ENCODE measurements around the gene MAP3K20. TPM values are rescaled to one million over a fixed set of nuclear protein-coding genes. Genes with fewer than 3 reads are reported as not detected.
A peak's percentile ranks its signal among the peaks of the same experiment; 100 is the strongest.

Gene MAP3K20
- total and polyA plus RNA-seq, 10 of the 15 experiments (the other 5 are each of a cell fraction or from before 2014, with no cell fraction given), result 0.04 to 5.6 (median 2.3) TPM

DNA sequence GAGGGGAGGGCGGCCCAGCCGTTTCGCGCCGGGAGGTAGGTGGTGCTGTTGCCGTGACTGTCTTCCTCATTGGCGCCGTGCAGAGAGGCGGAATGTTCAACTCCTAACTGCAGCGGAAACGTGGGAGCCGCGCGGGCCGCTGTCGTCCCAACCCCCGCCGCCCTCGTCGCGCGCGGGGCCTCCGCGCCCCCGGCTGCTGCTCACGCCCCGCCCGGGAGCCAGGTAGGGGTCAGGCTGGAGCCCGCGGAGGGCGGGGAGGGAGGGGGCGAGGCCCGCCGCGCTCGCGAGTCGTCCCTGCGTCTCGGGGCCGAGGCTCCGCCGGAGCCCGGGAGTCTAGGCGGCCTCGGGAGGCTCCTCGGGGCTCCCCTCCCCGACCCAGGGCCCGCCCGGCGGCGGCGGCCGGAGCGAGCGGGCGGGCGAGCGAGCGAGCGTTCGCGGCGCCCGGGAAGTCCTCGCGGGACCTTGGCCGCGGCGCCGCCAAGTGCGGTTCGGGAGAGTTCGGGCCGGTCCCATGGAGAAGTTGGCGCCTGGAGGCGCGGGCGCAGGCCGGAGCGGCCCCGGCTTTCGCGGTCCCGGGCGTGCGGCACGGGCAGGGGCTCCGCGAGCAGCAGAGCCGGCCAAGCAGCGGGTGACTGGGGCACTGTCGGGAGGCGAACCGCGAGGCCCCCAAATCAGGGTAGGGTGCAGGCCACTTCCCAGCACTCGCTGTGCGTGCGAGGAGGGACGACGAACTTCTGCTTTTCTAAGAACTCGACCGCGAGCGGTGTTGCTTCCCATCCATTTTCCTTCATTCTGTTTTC is at the start of gene MAP3K20 (continued):
- TF ChIP-seq, protein P1, sequence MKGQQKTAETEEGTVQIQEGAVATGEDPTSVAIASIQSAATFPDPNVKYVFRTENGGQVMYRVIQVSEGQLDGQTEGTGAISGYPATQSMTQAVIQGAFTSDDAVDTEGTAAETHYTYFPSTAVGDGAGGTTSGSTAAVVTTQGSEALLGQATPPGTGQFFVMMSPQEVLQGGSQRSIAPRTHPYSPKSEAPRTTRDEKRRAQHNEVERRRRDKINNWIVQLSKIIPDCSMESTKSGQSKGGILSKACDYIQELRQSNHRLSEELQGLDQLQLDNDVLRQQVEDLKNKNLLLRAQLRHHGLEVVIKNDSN (IDR thresholded peaks at IDR 0.05; ENCODE audit: borderline replicate concordance, extremely low read length, insufficient read depth, low read depth, low read length), result no peak
- TF ChIP-seq ASH2L (IDR thresholded peaks at IDR 0.05; ENCODE audit: borderline replicate concordance, low read depth) (peak; percentile 45; the same call in 1 of the 2 replicates), IKZF2 (IDR thresholded peaks at IDR 0.05) (no peak), RAD21 (IDR thresholded peaks at IDR 0.05; ENCODE audit: insufficient read depth, low read depth, low read length) (peak; percentile 41), HDGF (IDR thresholded peaks at IDR 0.05) (no peak), TCF12 (IDR thresholded peaks at IDR 0.05; ENCODE audit: low read depth, low read length) (no peak), KDM1A (IDR thresholded peaks at IDR 0.05; ENCODE audit: borderline replicate concordance) (no peak)
- TF ChIP-seq, protein P2, sequence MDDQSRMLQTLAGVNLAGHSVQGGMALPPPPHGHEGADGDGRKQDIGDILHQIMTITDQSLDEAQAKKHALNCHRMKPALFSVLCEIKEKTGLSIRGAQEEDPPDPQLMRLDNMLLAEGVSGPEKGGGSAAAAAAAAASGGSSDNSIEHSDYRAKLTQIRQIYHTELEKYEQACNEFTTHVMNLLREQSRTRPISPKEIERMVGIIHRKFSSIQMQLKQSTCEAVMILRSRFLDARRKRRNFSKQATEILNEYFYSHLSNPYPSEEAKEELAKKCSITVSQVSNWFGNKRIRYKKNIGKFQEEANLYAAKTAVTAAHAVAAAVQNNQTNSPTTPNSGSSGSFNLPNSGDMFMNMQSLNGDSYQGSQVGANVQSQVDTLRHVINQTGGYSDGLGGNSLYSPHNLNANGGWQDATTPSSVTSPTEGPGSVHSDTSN (IDR thresholded peaks at IDR 0.05; ENCODE audit: insufficient replicate concordance, low read depth, low read length), result no peak

DNA sequence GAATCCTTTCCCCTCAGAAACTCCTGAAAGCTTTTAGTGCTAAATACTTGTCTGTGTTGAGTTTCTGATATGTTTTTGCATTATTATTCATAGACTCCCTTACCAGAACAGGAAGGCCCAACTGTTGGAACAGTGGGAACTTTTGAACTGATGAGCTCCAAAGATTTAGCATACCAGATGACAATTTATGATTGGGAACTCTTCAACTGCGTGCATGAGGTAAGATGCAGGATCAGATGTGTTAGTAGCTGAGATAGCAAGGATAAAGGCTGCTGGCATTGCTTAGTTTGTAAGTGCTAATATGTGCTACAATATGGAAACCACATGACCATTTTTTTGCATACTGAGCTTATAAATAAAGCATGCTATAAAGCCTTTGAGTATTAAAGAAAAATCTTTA is 49.2 kb upstream of the MAP3K20 start:
- Histone ChIP-seq H3K36me3 (ENCODE audit: control insufficient read depth in 2 of 2, insufficient read depth in 2 of 2, low read length in 1 of 2) (no peaks in the 10 kb centered on the region), H2AFZ (ENCODE audit: control insufficient read depth, low read depth, low read length) (no peak overlapping the region), H3K4me1 (ENCODE audit: control insufficient read depth, insufficient read depth, low read length) (no peaks in the 10 kb centered on the region), H3K4me3 (no peak overlapping the region), H3K9me3 (replicated peaks; ENCODE audit: control insufficient read depth, insufficient read depth, low read length) (no peaks in the 10 kb centered on the region), H3K27me3 (replicated peaks in 1 of 2; ENCODE audit: control insufficient read depth in 2 of 2, insufficient read depth in 2 of 2, low read length in 1 of 2) (peaks cover 0 to 2% of the 10 kb centered on the region in 2 experiments; a peak in 2 of 4 replicates), H3K4me2 (ENCODE audit: control insufficient read depth, insufficient read depth) (no peak overlapping the region), H3K79me2 (ENCODE audit: control insufficient read depth, insufficient read depth, low read length) (no peaks in the 10 kb centered on the region), H3K9ac (ENCODE audit: control insufficient read depth, insufficient read depth, low read length) (no peak overlapping the region), H4K20me1 (ENCODE audit: control insufficient read depth, insufficient read depth) (no peaks in the 10 kb centered on the region), H3K27ac (ENCODE audit: control insufficient read depth, insufficient read depth) (no peak overlapping the region)
- ChIA-PET SMC1A (ENCODE audit: uncharacterized antibody, unreplicated experiment) (interaction anchor here (0.7 to 5.9 kb wide), 8 partner anchors 23 to 542 kb away, joined by 3 to 62 read pairs (median 4); no protein-coding TSS in a partner anchor), POLR2A (no interaction called here), RAD21 (ENCODE audit: unreplicated experiment) (interaction anchor here (0.7 to 3.9 kb wide), 7 partner anchors 155 to 1315 kb away, joined by 3 to 42 read pairs (median 5); no protein-coding TSS in a partner anchor), CTCF (interaction anchor here (0.6 to 6.9 kb wide), 27 partner anchors 11 to 1315 kb away, joined by 3 to 132 read pairs (median 5); no protein-coding TSS in a partner anchor)
- no peak for ATAC-seq
- FAIRE-seq, result no peak
- in situ Hi-C loops (cut with MboI), result loop anchor here (5.0 kb wide), 1 partner anchor 186 kb away; no protein-coding TSS in a partner anchor
- BruUV-seq (replicated peaks), result no TSS peak
- 30% methylated on average over 1 of the region's 1 CpG for WGBS (ENCODE audit: insufficient coverage, insufficient replicate concordance, low lambda C conversion rate, missing lambda C conversion rate)
- DNase-seq (ENCODE audit: low read depth, low spot score), result no peak
- intact Hi-C loops (cut with micrococcal nuclease; ENCODE audit: unreplicated experiment), result loop anchor here (5.0 to 10.0 kb wide), 2 partner anchors 368 to 1316 kb away; no protein-coding TSS in a partner anchor
- TF ChIP-seq SIX5 (IDR thresholded peaks at IDR 0.05; ENCODE audit: low read depth, low read length, severe bottlenecking) (no peak), SP1 (IDR thresholded peaks at IDR 0.05; ENCODE audit: low read depth, low read length) (no peak), RAD51 (IDR thresholded peaks at IDR 0.05) (no peak), ZNF622 (IDR thresholded peaks at IDR 0.05) (no peak), ZNF217 (IDR thresholded peaks at IDR 0.05) (no peak), ZNF24 (IDR thresholded peaks at IDR 0.05) (no peak), ZSCAN29 (IDR thresholded peaks at IDR 0.05) (no peak), IKZF2 (IDR thresholded peaks at IDR 0.05) (no peak), RBBP5 (conservative IDR thresholded peaks at IDR 0.05) (no peak)
- TF ChIP-seq, protein P3, sequence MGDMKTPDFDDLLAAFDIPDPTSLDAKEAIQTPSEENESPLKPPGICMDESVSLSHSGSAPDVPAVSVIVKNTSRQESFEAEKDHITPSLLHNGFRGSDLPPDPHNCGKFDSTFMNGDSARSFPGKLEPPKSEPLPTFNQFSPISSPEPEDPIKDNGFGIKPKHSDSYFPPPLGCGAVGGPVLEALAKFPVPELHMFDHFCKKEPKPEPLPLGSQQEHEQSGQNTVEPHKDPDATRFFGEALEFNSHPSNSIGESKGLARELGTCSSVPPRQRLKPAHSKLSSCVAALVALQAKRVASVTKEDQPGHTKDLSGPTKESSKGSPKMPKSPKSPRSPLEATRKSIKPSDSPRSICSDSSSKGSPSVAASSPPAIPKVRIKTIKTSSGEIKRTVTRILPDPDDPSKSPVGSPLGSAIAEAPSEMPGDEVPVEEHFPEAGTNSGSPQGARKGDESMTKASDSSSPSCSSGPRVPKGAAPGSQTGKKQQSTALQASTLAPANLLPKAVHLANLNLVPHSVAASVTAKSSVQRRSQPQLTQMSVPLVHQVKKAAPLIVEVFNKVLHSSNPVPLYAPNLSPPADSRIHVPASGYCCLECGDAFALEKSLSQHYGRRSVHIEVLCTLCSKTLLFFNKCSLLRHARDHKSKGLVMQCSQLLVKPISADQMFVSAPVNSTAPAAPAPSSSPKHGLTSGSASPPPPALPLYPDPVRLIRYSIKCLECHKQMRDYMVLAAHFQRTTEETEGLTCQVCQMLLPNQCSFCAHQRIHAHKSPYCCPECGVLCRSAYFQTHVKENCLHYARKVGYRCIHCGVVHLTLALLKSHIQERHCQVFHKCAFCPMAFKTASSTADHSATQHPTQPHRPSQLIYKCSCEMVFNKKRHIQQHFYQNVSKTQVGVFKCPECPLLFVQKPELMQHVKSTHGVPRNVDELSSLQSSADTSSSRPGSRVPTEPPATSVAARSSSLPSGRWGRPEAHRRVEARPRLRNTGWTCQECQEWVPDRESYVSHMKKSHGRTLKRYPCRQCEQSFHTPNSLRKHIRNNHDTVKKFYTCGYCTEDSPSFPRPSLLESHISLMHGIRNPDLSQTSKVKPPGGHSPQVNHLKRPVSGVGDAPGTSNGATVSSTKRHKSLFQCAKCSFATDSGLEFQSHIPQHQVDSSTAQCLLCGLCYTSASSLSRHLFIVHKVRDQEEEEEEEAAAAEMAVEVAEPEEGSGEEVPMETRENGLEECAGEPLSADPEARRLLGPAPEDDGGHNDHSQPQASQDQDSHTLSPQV (IDR thresholded peaks at IDR 0.05), result no peak
